Psoas muscle (tissue), 8 donors: ENCODE data around the gene KDM4D. TPM values are rescaled to one million over a fixed set of nuclear protein-coding genes. Genes with fewer than 3 reads are reported as not detected.

ENCODE experiments used
- ATAC-seq, 4 donors: fragments of 200-7000 bp; cut with Tn5 transposase; one replicate each; pipeline ENCODE4 v1.9.1; 2020; ENCODE audit warnings: moderate library complexity in 3 of 4, mild to moderate bottlenecking in 2 of 4
- DNase-seq, 2 donors: peaks; one replicate each; pipeline ENCODE4 v3.0.0-alpha.2; 2020
- H3K27ac ChIP-seq: fragments of 200-600 bp; one replicate; pipeline ENCODE4 v1.8.0; 2022
- H3K27me3 ChIP-seq, 3 donors: fragments of 200-600 bp in 1 of 3; one replicate each; pipeline versions ENCODE4 v1.6.1 to v1.8.0; 2013 to 2022; ENCODE audit warnings: low read length in 2 of 3, mild to moderate bottlenecking in 2 of 3, moderate library complexity in 1 of 3; ENCODE audit not compliant: insufficient read depth in 3 of 3
- H3K36me3 ChIP-seq, 2 donors: fragments of 200-600 bp in 1 of 2; one replicate each; pipeline versions ENCODE4 v1.6.1 to v1.8.0; 2013 to 2022; ENCODE audit warnings: low read depth in 1 of 2, mild to moderate bottlenecking in 1 of 2, moderate library complexity in 1 of 2; ENCODE audit not compliant: insufficient read depth in 1 of 2
- H3K4me1 ChIP-seq: fragments of 200-600 bp; one replicate; pipeline ENCODE4 v1.8.0; 2022
- H3K4me3 ChIP-seq: fragments of 200-600 bp; one replicate; pipeline ENCODE4 v1.8.0; 2022; ENCODE audit warnings: mild to moderate bottlenecking
- H3K9me3 ChIP-seq: fragments of 200-600 bp; one replicate; pipeline ENCODE4 v1.8.0; 2022
- WGBS, 3 donors: extraction: QIAGEN DNeasy Blood & Tissue Kit; methylation state at CpG; one replicate each; pipeline versions ENCODE4 v1.1.6 to v1.1.7; 2013; 5-methylcytosine and 5-hydroxymethylcytosine counted together
- intact Hi-C, 2 donors: fragments of 100-400 bp; cut with DNase I; formaldehyde crosslinking; loops; one replicate each; pipeline versions ENCODE4 v1.11.0 to v1.14.2; 2022
- polyA plus RNA-seq, 3 donors: library from polyadenylated mRNA; stranded (reverse); fragments of 200-250 nt; gene quantifications; one replicate each; pipeline ENCODE4 v1.2.3, GENCODE V29; 2013
- total RNA-seq, 4 donors: library from RNA; stranded (reverse); fragmentation: NEBNext Ultra II Directional in 2 of 4; extraction: Animal tissue kit (Norgen Biotek cat#: 25700) in 2 of 4; gene quantifications; one replicate each; pipeline versions ENCODE4 v1.2.1 to v1.2.4, GENCODE V29; 2021 to 2023
- TF ChIP-seq, protein P1 (sequence below): fragments of 200-600 bp; IDR thresholded peaks from one replicate; pipeline ENCODE4 v1.8.0; 2022; ENCODE audit warnings: antibody characterized with exemption
- donor health status: healthy with polysubstance abuse.
- donor health status: DM: no; HTN: no; CAD: no; lungs with moderate emphysema.
- donor health status: Bipolar disorder and iron deficiency.
- donor health status: healthy.
- donor health status: DM: yes; HTN: yes; CAD: no.
- donor health status: DM: no; HTN: no; CAD: no.
- donor health status: DM: no; HTN: no; CAD: no.
- donor health status: DM: yes; HTN: yes; CAD: no.

The KDM4D gene
- total and polyA plus RNA-seq, 7 donors, result 0.15 to 0.91 (median 0.60) TPM

GRCh38 chr11:94998285-94998684 is 24.8 kb downstream of the KDM4D start:
- intact Hi-C loops, result no loop called here
- ATAC-seq (no peak), DNase-seq (no peak)
- 93 to 96% (median 94%) methylated on average over 13 of the region's 13 CpGs for WGBS, 3 donors
- no peak overlapping the region for H3K27ac ChIP-seq
- H3K4me3 ChIP-seq, result no peak overlapping the region
- no peaks in the 10 kb centered on the region for H3K4me1 ChIP-seq
- no peaks in the 10 kb centered on the region for H3K36me3 ChIP-seq
- no peaks in the 10 kb centered on the region for H3K27me3 ChIP-seq
- H3K9me3 ChIP-seq, result no peaks in the 10 kb centered on the region
- TF ChIP-seq, protein P1, sequence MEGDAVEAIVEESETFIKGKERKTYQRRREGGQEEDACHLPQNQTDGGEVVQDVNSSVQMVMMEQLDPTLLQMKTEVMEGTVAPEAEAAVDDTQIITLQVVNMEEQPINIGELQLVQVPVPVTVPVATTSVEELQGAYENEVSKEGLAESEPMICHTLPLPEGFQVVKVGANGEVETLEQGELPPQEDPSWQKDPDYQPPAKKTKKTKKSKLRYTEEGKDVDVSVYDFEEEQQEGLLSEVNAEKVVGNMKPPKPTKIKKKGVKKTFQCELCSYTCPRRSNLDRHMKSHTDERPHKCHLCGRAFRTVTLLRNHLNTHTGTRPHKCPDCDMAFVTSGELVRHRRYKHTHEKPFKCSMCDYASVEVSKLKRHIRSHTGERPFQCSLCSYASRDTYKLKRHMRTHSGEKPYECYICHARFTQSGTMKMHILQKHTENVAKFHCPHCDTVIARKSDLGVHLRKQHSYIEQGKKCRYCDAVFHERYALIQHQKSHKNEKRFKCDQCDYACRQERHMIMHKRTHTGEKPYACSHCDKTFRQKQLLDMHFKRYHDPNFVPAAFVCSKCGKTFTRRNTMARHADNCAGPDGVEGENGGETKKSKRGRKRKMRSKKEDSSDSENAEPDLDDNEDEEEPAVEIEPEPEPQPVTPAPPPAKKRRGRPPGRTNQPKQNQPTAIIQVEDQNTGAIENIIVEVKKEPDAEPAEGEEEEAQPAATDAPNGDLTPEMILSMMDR, result no peak

DNA sequence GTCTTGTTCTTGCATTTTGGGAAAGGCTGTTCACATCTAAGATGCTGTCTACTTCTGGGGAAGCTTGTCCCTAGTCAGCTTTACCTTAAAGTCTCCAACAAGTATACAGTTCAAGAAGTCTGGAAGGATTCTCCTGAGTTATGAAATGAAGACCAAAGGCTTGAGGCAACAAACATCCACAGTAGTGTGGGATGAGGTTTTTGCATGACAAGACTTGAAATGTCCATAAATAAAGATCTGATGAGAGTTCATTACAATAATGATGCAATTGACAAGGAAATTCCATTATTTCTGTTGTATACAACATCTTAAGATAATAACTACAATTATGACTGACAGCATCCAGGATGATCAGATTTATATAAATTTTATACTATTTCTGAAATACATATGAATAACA is 30.2 kb downstream of the KDM4D start:
- DNase-seq, result no peak
- Histone ChIP-seq H3K4me3 (no peak overlapping the region), H3K9me3 (peaks cover 5% of the 10 kb centered on the region), H3K27ac (no peak overlapping the region), H3K27me3 (no peaks in the 10 kb centered on the region), H3K36me3 (no peaks in the 10 kb centered on the region), H3K4me1 (no peaks in the 10 kb centered on the region)
- ATAC-seq, result no peak
- intact Hi-C loops, result no loop called here
- TF ChIP-seq, protein P1, result no peak

DNA sequence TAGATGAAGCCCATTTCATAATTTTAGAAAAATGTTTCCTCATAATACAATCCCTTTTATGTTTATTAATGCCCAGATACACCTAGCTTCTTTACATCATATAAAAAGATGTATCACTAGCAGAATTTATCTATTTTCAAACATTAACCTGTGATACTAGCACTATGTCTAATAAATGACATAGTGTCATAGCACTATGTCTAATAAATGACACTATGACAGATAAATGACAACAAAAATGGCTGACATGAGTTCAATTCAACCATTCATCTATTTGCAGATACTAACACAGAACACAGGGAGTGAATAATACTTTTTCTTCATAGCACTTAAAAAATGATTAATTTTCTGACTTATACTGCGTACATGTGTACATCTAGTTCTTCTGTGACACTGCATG is 32.1 kb downstream of the KDM4D start:
- Histone ChIP-seq H3K36me3 (no peaks in the 10 kb centered on the region), H3K27me3 (no peaks in the 10 kb centered on the region), H3K9me3 (peaks cover 5% of the 10 kb centered on the region), H3K4me3 (no peak overlapping the region), H3K27ac (no peak overlapping the region), H3K4me1 (no peaks in the 10 kb centered on the region)
- 76 to 88% (median 86%) methylated on average over 1 of the region's 1 CpG for WGBS, 3 donors
- intact Hi-C loops, result no loop called here
- ATAC-seq (no peak), DNase-seq (no peak)
- TF ChIP-seq, protein P1, result no peak

DNA sequence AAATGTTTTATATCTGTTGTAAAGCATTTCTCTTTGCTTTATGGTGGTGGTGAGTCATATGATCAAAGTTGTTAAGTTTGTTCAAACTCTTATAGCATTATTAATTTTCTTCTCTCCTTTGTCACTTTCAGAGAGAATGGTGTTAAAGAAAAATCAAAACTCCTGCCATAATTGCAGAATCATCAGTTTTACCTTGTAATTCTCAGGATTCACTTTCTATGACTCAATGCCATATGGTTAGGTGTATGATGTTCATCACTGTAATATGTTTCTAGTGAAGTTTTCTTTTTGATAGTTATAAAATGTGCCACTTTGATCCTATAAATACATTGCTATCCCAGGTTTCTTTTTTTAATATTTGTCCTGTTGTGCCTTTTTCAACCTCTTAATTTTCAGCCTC is 37.9 kb downstream of the KDM4D start:
- intact Hi-C loops, result no loop called here
- Histone ChIP-seq H3K4me1 (no peaks in the 10 kb centered on the region), H3K27ac (no peak overlapping the region), H3K36me3 (no peaks in the 10 kb centered on the region), H3K27me3 (peaks cover 0 to 4% (median 0%) of the 10 kb centered on the region in 3 donors), H3K9me3 (peaks cover 5% of the 10 kb centered on the region), H3K4me3 (no peak overlapping the region)
- ATAC-seq (no peak), DNase-seq (no peak)
- TF ChIP-seq, protein P1, result no peak

DNA sequence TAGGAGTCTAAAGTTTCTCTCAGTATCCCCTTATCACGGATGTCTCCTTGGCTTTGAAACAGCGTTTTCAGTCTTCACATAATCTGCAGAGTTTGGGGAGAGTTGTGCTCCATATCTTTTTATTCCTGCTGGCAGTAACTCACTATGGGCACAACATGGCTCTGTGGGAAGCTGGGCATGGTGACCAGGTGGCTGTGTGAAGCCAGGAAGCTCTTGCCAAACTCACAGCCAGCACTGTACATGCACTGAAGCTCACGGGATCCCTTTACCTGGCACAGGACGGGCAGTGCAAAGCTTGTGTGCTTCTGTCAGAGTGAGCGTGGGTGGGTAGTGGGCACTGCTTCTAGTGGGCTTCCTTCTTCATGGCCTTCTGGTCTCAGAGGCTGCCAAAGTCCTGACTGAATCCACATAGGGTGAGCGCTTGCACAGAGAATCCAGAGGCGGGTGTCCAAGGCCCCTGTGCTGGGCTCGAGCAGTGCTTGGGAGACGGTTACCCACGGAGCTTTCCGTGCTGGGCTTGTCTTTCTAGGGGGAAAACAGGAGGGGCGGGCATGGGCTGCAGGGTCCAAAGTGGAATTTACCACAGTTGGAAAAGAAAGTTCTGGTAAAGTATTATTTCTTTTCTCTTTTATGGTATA is 40.8 kb downstream of the KDM4D start:
- DNase-seq, result no peak
- peaks cover 0 to 4% (median 0%) of the 10 kb centered on the region in 3 donors for H3K27me3 ChIP-seq
- H3K9me3 ChIP-seq, result no peaks in the 10 kb centered on the region
- ATAC-seq, result no peak
- H3K27ac ChIP-seq, result no peak overlapping the region
- no peaks in the 10 kb centered on the region for H3K36me3 ChIP-seq
- intact Hi-C loops, result no loop called here
- no peaks in the 10 kb centered on the region for H3K4me1 ChIP-seq
- no peak overlapping the region for H3K4me3 ChIP-seq
- WGBS, 3 donors, result 69 to 77% (median 76%) methylated on average over 12 of the region's 12 CpGs
- TF ChIP-seq, protein P1, result no peak
